Activated CD4-positive, alpha-beta memory T cell treated with anti-CD3 and anti-CD28 coated beads, Interleukin-2, amount 10 ng/mL, durations not matched to agents 7 days and 5 days (primary cell): ENCODE measurements around the gene SIM2. TPM values are rescaled to one million over a fixed set of nuclear protein-coding genes. Genes with fewer than 3 reads are reported as not detected.

Source experiments
- CTCF ChIA-PET: fragments of 350-600 bp; sonication (Branson Sonifier 250); formaldehyde crosslinking; loops from one replicate; lab custom pipeline; 2021; ENCODE audit warnings: antibody characterized with exemption, inconsistent platforms; lab: Charles Lee
- POLR2A ChIA-PET: fragments of 350-600 bp; sonication (Branson Sonifier 250); formaldehyde crosslinking; loops from one replicate; lab custom pipeline; 2021; ENCODE audit warnings: antibody characterized with exemption; lab: Charles Lee
- DNase-seq: peaks from one replicate; pipeline ENCODE4 v3.0.0-alpha.2; 2020
- H3K27ac Mint-ChIP-seq: one replicate; pipeline ENCODE4 v1.8.0; 2021; ENCODE audit warnings: mild to moderate bottlenecking, mixed read lengths
- H3K27me3 Mint-ChIP-seq: one replicate; pipeline ENCODE4 v1.8.0; 2021; ENCODE audit warnings: mixed read lengths
- H3K36me3 Mint-ChIP-seq: one replicate; pipeline ENCODE4 v1.8.0; 2021; ENCODE audit warnings: low read depth, mixed read lengths
- H3K4me1 Mint-ChIP-seq: one replicate; pipeline ENCODE4 v1.8.0; 2021; ENCODE audit warnings: mixed read lengths
- H3K4me3 Mint-ChIP-seq: one replicate; pipeline ENCODE4 v1.8.0; 2021; ENCODE audit warnings: mild to moderate bottlenecking, mixed read lengths
- H3K9me3 Mint-ChIP-seq: one replicate; pipeline ENCODE4 v1.8.0; 2021; ENCODE audit warnings: mixed read lengths
- total RNA-seq, 2 experiments: library from RNA; stranded (reverse); gene quantifications; one replicate each; pipeline ENCODE4 v1.2.3, GENCODE V29; 2021

The SIM2 gene
- total RNA-seq, 2 experiments from 2014 or later: 0.55 to 0.68 TPM

DNA sequence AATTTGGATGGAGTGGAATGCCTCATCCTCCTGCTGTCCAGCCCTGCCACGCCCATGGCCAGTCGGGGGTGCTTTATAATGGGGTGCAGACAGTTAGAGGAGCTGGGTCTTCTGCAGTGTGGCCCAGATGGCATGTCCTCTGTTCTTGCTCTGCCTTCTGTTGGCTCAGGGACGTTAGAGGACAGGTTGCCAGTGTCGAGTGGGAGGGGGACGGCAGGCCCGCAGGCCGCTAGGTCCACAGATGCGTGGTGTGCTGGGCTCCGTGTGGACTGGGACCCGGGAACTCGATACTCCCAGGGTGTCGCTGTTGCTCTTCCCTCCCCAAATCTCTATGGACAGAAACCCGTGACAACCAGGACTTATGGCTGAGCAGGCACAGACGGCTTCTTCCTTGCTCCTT lies 33.3 kb downstream of the SIM2 start:
- CTCF ChIA-PET: no interaction called here
- Mint-ChIP-seq H3K9me3 (peaks cover 3% of the 10 kb centered on the region), H3K27ac (no peak overlapping the region), H3K4me1 (no peaks in the 10 kb centered on the region), H3K36me3 (no peaks in the 10 kb centered on the region), H3K4me3 (no peak overlapping the region), H3K27me3 (no peaks in the 10 kb centered on the region)
- no peak for DNase-seq
- POLR2A ChIA-PET: no interaction called here

DNA sequence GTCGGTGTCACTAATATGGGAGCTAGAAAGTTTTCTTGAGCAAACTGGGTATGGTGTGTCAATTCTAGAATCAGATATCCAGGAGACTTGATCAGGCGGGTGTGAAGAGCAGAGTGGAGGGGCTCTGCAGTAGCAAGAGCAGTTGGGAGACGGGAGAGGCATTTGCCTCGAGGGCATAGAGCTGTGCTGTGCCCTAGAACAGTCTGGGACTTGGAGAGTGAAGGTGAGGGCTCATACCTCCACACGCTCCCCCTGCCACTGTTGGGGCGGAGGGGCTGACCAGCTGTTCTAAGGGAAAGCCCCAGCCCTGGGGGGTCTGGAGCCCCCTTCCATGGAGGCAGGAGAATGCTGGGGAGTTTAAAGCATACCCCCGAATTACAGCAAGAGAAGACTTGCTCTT lies 33.8 kb downstream of the SIM2 start:
- no peaks in the 10 kb centered on the region for H3K4me1 Mint-ChIP-seq

DNA sequence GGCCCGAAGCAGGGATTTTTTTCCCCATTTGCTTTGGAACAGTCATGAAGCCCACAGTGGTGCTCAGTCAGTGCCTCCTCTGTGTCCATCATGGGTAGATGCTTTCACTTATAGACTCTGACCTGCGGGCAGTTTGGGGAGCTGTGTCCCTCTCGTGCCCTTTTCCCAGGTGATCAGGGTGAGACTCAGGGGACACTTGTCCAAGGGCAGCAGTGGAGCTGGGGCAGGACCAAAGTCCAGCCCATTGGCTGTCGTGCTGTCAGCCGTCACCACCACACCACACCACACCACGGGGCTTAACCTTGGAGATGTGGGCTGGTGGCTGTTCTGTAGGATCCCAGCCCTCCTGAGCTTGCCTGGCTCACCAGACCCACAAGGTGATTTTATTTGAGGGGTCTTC lies 34.9 kb downstream of the SIM2 start:
- POLR2A ChIA-PET: no interaction called here
- Mint-ChIP-seq H3K4me1 (no peaks in the 10 kb centered on the region), H3K9me3 (peaks cover 3% of the 10 kb centered on the region), H3K27me3 (no peaks in the 10 kb centered on the region), H3K36me3 (no peaks in the 10 kb centered on the region), H3K4me3 (no peak overlapping the region), H3K27ac (no peak overlapping the region)
- CTCF ChIA-PET: no interaction called here
- no peak for DNase-seq

More for the DNA sequence above, 33.8 kb downstream of the SIM2 start:
- ChIA-PET POLR2A (no interaction called here), CTCF (no interaction called here)
- Mint-ChIP-seq H3K9me3 (peaks cover 3% of the 10 kb centered on the region), H3K36me3 (no peaks in the 10 kb centered on the region), H3K4me3 (no peak overlapping the region), H3K27me3 (no peaks in the 10 kb centered on the region), H3K27ac (no peak overlapping the region)
- no peak for DNase-seq

DNA sequence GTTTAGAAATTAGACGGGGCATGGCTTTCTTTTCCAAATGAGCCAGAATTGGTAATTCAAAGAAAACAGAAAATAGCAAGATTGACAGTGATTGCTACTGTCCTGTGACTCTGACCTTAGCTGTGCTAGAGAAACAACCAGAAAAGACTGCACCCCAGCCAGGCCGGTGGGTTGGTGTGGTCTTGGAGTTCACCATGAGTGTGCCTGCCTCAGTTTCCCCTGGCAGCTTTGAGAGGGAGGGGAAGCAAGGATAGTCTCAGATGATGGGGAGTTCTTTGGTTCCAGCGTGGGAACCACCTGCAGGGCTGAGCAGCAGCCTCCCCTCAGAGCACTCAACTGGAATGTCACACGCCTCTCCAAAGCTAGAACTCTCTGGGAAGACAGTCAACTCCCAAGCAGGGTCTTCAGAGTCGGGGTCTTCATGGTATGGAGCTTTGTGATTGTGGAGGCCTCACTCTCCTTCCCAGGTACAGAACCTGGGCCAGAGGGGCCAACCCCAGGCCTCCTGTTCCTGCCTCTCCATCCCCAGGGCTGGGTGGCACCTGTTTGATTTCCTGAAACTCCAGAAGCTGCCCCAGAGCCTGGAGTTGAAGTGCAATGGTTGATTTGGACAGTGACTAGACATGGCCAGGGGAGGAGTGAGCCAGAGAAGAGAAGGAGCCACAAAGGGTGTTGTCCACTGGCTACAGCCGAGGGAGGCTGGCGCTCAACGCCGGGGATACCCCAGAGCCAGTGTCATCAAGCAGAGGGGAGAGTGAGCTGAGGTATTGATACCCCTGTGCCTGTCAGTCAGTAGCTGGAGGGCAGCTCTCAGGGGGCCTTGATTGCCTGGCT lies 35.7 kb downstream of the SIM2 start:
- no peak overlapping the region for H3K27ac Mint-ChIP-seq
- no peak overlapping the region for H3K4me3 Mint-ChIP-seq
- DNase-seq: no peak
- POLR2A ChIA-PET: no interaction called here
- CTCF ChIA-PET: no interaction called here
- H3K27me3 Mint-ChIP-seq: peaks cover 3% of the 10 kb centered on the region
- H3K36me3 Mint-ChIP-seq: no peaks in the 10 kb centered on the region
- H3K9me3 Mint-ChIP-seq: peaks cover 3% of the 10 kb centered on the region
- no peaks in the 10 kb centered on the region for H3K4me1 Mint-ChIP-seq

DNA sequence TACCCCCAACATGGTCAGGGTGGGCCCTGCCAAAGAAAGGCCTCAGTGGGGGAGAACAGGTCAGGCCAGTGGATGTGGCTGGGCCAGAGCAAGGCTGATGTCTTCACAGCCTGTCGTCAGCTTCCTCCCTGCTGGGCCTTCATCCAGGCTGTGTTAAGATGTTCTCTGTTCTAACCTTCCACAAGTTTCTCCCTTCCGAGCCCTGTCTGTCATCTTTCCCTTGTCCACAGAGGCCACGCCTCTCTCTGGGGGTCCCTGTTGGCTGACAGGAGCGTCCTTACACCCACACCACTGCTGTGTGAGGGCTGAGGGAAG lies 36.2 kb downstream of the SIM2 start:
- no peaks in the 10 kb centered on the region for H3K4me1 Mint-ChIP-seq

DNA sequence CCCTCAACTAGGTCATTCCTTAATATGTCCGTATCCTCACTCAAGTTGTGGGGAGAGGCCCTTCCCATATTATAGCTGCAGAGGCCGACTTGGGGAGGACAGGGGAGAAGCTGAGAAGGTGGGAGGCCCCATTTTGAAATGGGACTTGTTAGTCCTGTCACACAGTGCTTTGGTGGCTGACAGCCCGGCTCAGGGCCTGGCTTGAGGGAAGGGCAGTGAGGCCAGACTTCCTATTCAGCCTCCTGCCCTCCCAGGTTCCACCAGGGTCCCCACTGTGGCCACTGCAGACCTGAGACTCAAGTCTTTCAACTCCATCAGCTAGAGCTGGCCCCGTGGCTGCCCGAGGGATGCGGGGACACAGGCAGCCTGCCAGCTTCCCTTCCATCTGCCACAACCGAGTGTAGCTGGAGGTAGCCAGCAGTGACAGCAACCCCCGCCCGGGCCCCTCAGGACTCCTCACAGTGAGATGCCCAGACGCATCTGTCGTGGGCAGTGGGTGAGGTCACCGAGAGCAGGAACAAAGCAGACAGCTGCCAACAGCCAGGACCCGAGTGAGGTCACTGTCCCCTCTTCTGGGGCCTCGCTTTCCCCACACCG lies 36.9 kb downstream of the SIM2 start:
- no peak overlapping the region for H3K27ac Mint-ChIP-seq
- no peak overlapping the region for H3K4me3 Mint-ChIP-seq
- ChIA-PET CTCF (no interaction called here), POLR2A (no interaction called here)
- peaks cover 3% of the 10 kb centered on the region for H3K9me3 Mint-ChIP-seq
- no peaks in the 10 kb centered on the region for H3K4me1 Mint-ChIP-seq
- peaks cover 5% of the 10 kb centered on the region for H3K27me3 Mint-ChIP-seq
- H3K36me3 Mint-ChIP-seq: no peaks in the 10 kb centered on the region
- DNase-seq: no peak

More for the DNA sequence above, 36.2 kb downstream of the SIM2 start:
- Mint-ChIP-seq H3K36me3 (no peaks in the 10 kb centered on the region), H3K4me3 (no peak overlapping the region), H3K27me3 (peaks cover 5% of the 10 kb centered on the region), H3K27ac (no peak overlapping the region), H3K9me3 (peaks cover 3% of the 10 kb centered on the region)
- DNase-seq: no peak
- ChIA-PET POLR2A (no interaction called here), CTCF (no interaction called here)

DNA sequence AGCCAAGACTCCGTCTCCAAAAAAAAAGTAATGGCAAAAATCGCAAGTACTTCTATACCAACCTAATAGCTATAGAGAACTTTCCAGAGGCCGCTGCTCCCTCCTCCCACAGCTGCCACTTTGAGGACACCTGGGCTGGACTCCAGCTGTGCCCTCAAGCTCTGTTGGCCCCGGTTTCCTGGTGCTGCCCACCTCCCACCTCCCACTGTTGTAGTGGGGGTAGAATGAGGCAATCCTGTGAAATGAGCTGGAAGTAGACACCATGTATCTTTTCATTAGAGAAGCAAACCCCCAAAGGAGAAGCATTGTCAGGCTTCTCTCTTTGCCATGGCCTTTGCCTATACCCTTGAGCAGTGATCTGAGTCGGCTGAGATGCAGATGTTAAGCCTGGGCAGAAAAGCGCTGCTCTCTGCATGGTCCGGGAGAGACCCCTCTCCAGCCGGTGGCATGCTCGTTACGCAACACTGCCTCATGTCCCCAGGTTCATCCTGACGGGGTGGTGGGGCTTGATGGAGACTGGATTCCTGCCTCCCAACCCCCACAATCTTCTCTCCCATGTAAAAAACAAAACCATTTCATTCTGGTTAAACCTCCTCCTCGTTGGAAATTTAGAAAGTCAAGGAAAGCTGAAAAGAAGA lies 39.7 kb downstream of the SIM2 start:
- CTCF ChIA-PET: no interaction called here
- no peak overlapping the region for H3K27ac Mint-ChIP-seq
- H3K27me3 Mint-ChIP-seq: peaks cover 5% of the 10 kb centered on the region
- H3K4me1 Mint-ChIP-seq: no peaks in the 10 kb centered on the region
- no peak for DNase-seq
- H3K36me3 Mint-ChIP-seq: no peaks in the 10 kb centered on the region
- H3K9me3 Mint-ChIP-seq: peaks cover 3% of the 10 kb centered on the region
- POLR2A ChIA-PET: no interaction called here
- no peak overlapping the region for H3K4me3 Mint-ChIP-seq

DNA sequence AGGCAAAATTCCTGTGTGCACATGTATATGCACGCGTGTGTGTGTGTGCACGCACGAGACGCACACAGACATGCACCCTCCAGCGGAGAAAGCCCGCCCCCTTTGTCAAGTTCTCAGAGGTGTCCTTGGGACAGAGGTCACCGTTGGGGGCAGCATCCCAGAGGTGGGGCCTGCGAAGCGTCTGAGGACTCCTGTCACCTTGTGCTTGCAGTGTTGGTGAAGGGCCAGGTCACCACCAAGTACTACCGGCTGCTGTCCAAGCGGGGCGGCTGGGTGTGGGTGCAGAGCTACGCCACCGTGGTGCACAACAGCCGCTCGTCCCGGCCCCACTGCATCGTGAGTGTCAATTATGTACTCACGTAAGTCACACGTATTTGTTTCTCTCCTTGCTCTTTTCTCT lies 42.6 kb downstream of the SIM2 start:
- Mint-ChIP-seq H3K27me3 (peaks cover 19% of the 10 kb centered on the region), H3K4me3 (no peak overlapping the region), H3K36me3 (no peaks in the 10 kb centered on the region), H3K9me3 (no peaks in the 10 kb centered on the region), H3K4me1 (peaks cover 1% of the 10 kb centered on the region), H3K27ac (no peak overlapping the region)
- no peak for DNase-seq
- ChIA-PET CTCF (no interaction called here), POLR2A (no interaction called here)

DNA sequence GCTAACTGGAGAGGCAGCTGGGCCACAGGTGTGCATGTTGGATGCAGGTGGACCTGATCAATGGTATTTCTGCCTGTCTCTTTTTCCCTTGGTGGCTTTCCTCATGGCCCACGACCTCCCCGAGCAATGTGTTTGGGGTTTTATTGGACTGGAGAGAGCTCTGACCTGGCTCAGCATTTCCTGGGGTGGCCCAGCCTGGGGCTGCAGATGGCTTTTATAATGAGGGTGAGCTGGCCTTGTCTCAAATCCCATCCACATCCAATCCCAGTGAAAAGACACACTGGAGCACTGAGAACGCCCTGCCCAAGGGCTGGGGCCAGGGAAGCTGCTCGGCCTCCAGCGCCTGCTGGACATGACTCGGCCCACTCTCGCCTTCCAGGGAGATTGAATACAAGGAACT lies 44.1 kb downstream of the SIM2 start:
- no peak for DNase-seq
- no peak overlapping the region for H3K4me3 Mint-ChIP-seq
- H3K27me3 Mint-ChIP-seq: peaks cover 27% of the 10 kb centered on the region
- H3K27ac Mint-ChIP-seq: no peak overlapping the region
- peaks cover 9% of the 10 kb centered on the region for H3K4me1 Mint-ChIP-seq
- no peaks in the 10 kb centered on the region for H3K9me3 Mint-ChIP-seq
- H3K36me3 Mint-ChIP-seq: no peaks in the 10 kb centered on the region
- ChIA-PET POLR2A (no interaction called here), CTCF (no interaction called here)

DNA sequence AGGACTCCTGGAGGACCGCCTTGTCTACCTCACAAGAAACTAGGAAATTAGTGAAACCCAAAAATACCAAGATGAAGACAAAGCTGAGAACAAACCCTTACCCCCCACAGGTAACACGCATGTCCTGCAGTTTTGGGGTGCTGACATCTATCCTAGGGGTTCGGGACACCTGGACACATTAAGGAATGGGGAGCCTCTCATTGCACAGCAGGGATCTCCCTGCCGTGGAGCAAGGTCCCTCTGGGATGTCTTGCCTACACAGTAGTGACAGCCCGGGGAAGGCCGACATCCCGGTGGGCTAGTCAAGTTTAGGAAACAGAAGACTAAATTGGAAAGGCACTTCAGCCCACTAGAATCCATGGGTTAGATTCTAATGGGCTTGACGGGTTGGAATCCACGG lies 44.5 kb downstream of the SIM2 start:
- Mint-ChIP-seq H3K4me1 (peaks cover 12% of the 10 kb centered on the region), H3K27ac (no peak overlapping the region), H3K27me3 (peaks cover 30% of the 10 kb centered on the region), H3K4me3 (no peak overlapping the region), H3K9me3 (no peaks in the 10 kb centered on the region), H3K36me3 (no peaks in the 10 kb centered on the region)
- POLR2A ChIA-PET: no interaction called here
- DNase-seq: no peak
- CTCF ChIA-PET: no interaction called here

DNA sequence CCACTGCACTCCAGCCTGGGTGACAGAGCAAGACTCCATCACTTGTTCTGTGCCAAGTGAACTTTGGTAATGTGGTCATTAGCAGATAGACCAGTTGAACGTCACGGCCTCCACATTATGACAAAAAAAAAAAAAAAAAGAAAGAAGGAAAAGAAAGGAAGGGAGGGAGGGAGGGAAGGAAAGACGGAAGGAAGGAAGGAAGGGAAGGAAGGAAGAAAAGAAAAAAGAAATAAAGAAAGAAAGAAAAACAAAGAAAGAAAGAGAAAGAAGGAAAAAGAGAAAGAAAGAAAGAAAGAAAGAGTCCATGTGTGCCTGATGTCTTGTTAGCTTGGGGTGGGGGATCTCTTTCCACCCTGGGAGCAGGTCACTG lies 45.3 kb downstream of the SIM2 start:
- peaks cover 37% of the 10 kb centered on the region for H3K27me3 Mint-ChIP-seq
- peaks cover 14% of the 10 kb centered on the region for H3K4me1 Mint-ChIP-seq
- ChIA-PET CTCF (no interaction called here), POLR2A (no interaction called here)
- no peaks in the 10 kb centered on the region for H3K36me3 Mint-ChIP-seq
- DNase-seq: no peak
- no peak overlapping the region for H3K4me3 Mint-ChIP-seq
- no peak overlapping the region for H3K27ac Mint-ChIP-seq
- H3K9me3 Mint-ChIP-seq: no peaks in the 10 kb centered on the region

DNA sequence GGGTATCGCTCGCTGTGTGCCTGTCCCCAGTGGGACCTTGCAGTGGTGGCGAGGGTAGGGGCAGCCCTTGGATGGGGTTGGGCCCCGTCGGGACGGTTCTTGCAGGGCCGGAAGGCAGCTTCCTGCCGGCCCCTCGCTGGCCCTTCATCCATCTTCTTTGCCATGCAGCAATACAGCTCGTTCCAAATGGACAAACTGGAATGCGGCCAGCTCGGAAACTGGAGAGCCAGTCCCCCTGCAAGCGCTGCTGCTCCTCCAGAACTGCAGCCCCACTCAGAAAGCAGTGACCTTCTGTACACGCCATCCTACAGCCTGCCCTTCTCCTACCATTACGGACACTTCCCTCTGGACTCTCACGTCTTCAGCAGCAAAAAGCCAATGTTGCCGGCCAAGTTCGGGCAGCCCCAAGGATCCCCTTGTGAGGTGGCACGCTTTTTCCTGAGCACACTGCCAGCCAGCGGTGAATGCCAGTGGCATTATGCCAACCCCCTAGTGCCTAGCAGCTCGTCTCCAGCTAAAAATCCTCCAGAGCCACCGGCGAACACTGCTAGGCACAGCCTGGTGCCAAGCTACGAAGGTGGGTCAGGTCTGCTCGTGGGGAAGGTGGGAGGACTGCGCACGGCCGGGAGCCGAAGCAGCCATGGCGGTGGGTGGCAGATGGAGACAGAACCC lies 45.8 kb downstream of the SIM2 start:
- peaks cover 14% of the 10 kb centered on the region for H3K4me1 Mint-ChIP-seq
- H3K36me3 Mint-ChIP-seq: no peaks in the 10 kb centered on the region
- ChIA-PET CTCF (no interaction called here), POLR2A (interaction anchor here (1.2 kb wide), 1 partner anchor 17 kb away, joined by 3 read pairs; no protein-coding TSS in a partner anchor)
- H3K27ac Mint-ChIP-seq: no peak overlapping the region
- H3K4me3 Mint-ChIP-seq: no peak overlapping the region
- peaks cover 35% of the 10 kb centered on the region for H3K27me3 Mint-ChIP-seq
- DNase-seq: no peak
- no peaks in the 10 kb centered on the region for H3K9me3 Mint-ChIP-seq

DNA sequence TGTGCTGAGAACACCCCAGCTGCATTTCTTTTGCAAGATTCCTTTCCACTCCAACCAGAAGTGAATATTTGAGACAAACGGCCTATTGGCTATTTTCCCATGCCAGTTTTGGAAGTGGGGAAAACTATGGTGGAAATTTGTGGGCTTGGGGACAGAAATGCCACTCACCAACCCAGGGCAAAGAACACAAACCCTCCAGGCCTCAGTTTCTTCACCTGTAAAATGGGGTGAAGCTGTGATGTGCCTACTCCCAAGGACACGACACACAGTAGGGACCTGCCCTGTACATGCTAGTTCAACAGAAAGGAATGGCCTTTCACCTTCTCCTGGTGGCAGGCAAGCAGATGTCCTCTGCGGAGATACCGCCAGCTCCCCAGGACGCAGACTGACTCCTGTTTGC lies 46.5 kb downstream of the SIM2 start:
- Mint-ChIP-seq H3K27me3 (peaks cover 34% of the 10 kb centered on the region), H3K9me3 (no peaks in the 10 kb centered on the region), H3K36me3 (no peaks in the 10 kb centered on the region), H3K4me3 (no peak overlapping the region), H3K4me1 (peaks cover 14% of the 10 kb centered on the region), H3K27ac (no peak overlapping the region)
- no peak for DNase-seq
- POLR2A ChIA-PET: interaction anchor here (1.2 kb wide), 1 partner anchor 17 kb away, joined by 3 read pairs; no protein-coding TSS in a partner anchor
- CTCF ChIA-PET: no interaction called here
